Psoas muscle (tissue), 8 donors: ENCODE results near the gene DENND1B. TPM values are rescaled to one million over a fixed set of nuclear protein-coding genes. Genes with fewer than 3 reads are reported as not detected.

Experiments used
- ATAC-seq, 4 donors: fragments of 200-7000 bp; cut with Tn5 transposase; one replicate each; pipeline ENCODE4 v1.9.1; 2020; ENCODE audit warnings: moderate library complexity in 3 of 4, mild to moderate bottlenecking in 2 of 4
- DNase-seq, 2 donors: peaks; one replicate each; pipeline ENCODE4 v3.0.0-alpha.2; 2020
- H3K27ac ChIP-seq: fragments of 200-600 bp; one replicate; pipeline ENCODE4 v1.8.0; 2022
- H3K27me3 ChIP-seq, 3 donors: fragments of 200-600 bp in 1 of 3; one replicate each; pipeline versions ENCODE4 v1.6.1 to v1.8.0; 2013 to 2022; ENCODE audit warnings: low read length in 2 of 3, mild to moderate bottlenecking in 2 of 3, moderate library complexity in 1 of 3; ENCODE audit not compliant: insufficient read depth in 3 of 3
- H3K36me3 ChIP-seq, 2 donors: fragments of 200-600 bp in 1 of 2; one replicate each; pipeline versions ENCODE4 v1.6.1 to v1.8.0; 2013 to 2022; ENCODE audit warnings: low read depth in 1 of 2, mild to moderate bottlenecking in 1 of 2, moderate library complexity in 1 of 2; ENCODE audit not compliant: insufficient read depth in 1 of 2
- H3K4me1 ChIP-seq: fragments of 200-600 bp; one replicate; pipeline ENCODE4 v1.8.0; 2022
- H3K4me3 ChIP-seq: fragments of 200-600 bp; one replicate; pipeline ENCODE4 v1.8.0; 2022; ENCODE audit warnings: mild to moderate bottlenecking
- H3K9me3 ChIP-seq: fragments of 200-600 bp; one replicate; pipeline ENCODE4 v1.8.0; 2022
- WGBS, 3 donors: extraction: QIAGEN DNeasy Blood & Tissue Kit; methylation state at CpG; one replicate each; pipeline versions ENCODE4 v1.1.6 to v1.1.7; 2013; 5-methylcytosine and 5-hydroxymethylcytosine counted together
- intact Hi-C, 2 donors: fragments of 100-400 bp; cut with DNase I; formaldehyde crosslinking; loops; one replicate each; pipeline versions ENCODE4 v1.11.0 to v1.14.2; 2022
- polyA plus RNA-seq, 3 donors: library from polyadenylated mRNA; stranded (reverse); fragments of 200-250 nt; gene quantifications; one replicate each; pipeline ENCODE4 v1.2.3, GENCODE V29; 2013
- total RNA-seq, 4 donors: library from RNA; stranded (reverse); fragmentation: NEBNext Ultra II Directional in 2 of 4; extraction: Animal tissue kit (Norgen Biotek cat#: 25700) in 2 of 4; gene quantifications; one replicate each; pipeline versions ENCODE4 v1.2.1 to v1.2.4, GENCODE V29; 2021 to 2023
- TF ChIP-seq, protein P1 (sequence below): fragments of 200-600 bp; IDR thresholded peaks from one replicate; pipeline ENCODE4 v1.8.0; 2022; ENCODE audit warnings: antibody characterized with exemption
- donor health status: healthy with polysubstance abuse.
- donor health status: DM: no; HTN: no; CAD: no; lungs with moderate emphysema.
- donor health status: Bipolar disorder and iron deficiency.
- donor health status: healthy.
- donor health status: DM: yes; HTN: yes; CAD: no.
- donor health status: DM: no; HTN: no; CAD: no.
- donor health status: DM: no; HTN: no; CAD: no.
- donor health status: DM: yes; HTN: yes; CAD: no.

The DENND1B gene
- total and polyA plus RNA-seq, 7 donors, result 1.4 to 11.5 (median 6.2) TPM

DNA sequence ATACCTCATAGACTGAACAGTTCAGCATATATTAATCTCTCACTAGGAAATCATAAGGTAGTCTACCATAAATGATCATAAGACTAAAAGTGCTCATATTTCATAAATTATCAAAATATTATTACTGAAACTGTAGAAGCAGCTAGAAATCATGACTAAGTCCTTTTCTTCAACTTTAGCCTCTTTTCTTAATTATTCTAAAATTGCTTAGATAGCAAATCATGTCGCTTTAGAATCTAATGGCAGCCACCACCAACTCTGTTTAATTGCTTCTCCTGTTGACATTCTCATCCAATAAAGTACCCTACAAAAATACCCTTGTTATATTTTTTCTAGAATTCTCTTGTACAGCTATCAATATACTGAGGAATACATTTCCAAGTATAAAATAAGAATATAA, 102.9 kb downstream of the DENND1B start:
- H3K27ac ChIP-seq, result no peak overlapping the region
- TF ChIP-seq, protein P1, sequence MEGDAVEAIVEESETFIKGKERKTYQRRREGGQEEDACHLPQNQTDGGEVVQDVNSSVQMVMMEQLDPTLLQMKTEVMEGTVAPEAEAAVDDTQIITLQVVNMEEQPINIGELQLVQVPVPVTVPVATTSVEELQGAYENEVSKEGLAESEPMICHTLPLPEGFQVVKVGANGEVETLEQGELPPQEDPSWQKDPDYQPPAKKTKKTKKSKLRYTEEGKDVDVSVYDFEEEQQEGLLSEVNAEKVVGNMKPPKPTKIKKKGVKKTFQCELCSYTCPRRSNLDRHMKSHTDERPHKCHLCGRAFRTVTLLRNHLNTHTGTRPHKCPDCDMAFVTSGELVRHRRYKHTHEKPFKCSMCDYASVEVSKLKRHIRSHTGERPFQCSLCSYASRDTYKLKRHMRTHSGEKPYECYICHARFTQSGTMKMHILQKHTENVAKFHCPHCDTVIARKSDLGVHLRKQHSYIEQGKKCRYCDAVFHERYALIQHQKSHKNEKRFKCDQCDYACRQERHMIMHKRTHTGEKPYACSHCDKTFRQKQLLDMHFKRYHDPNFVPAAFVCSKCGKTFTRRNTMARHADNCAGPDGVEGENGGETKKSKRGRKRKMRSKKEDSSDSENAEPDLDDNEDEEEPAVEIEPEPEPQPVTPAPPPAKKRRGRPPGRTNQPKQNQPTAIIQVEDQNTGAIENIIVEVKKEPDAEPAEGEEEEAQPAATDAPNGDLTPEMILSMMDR, result no peak
- no peaks in the 10 kb centered on the region for H3K9me3 ChIP-seq
- ATAC-seq (no peak), DNase-seq (no peak)
- H3K4me3 ChIP-seq, result no peak overlapping the region
- H3K36me3 ChIP-seq, result no peaks in the 10 kb centered on the region
- 93 to 100% (median 97%) methylated on average over 1 of the region's 1 CpG for WGBS, 3 donors
- H3K27me3 ChIP-seq, result no peaks in the 10 kb centered on the region
- intact Hi-C loops, result no loop called here
- H3K4me1 ChIP-seq, result no peaks in the 10 kb centered on the region

DNA sequence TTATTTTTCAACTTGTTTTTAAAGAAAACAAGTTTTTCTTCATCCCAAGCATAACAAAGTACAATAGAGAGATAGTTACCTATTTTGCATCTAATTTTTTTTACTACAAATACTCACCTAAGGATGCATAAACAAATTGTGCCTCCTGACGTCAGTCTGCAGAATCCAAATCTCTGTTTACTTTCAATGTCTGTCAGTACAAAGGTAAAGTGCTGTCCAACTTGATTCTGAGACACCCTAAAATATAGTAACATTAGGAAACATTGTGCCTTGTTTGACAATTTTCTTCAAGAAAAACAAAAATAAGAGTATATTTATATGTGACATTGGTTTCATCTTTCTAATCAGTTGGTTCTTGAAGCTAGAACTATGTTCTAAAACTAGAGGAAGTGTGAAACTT, 103.4 kb downstream of the DENND1B start:
- Histone ChIP-seq H3K4me3 (no peak overlapping the region), H3K9me3 (no peaks in the 10 kb centered on the region), H3K27ac (no peak overlapping the region), H3K36me3 (no peaks in the 10 kb centered on the region), H3K27me3 (no peaks in the 10 kb centered on the region), H3K4me1 (no peaks in the 10 kb centered on the region)
- no peak for DNase-seq
- TF ChIP-seq, protein P1, result no peak
- no peak for ATAC-seq
- WGBS, 3 donors, result 89 to 97% (median 90%) methylated on average over 1 of the region's 1 CpG
- intact Hi-C loops, result no loop called here

DNA sequence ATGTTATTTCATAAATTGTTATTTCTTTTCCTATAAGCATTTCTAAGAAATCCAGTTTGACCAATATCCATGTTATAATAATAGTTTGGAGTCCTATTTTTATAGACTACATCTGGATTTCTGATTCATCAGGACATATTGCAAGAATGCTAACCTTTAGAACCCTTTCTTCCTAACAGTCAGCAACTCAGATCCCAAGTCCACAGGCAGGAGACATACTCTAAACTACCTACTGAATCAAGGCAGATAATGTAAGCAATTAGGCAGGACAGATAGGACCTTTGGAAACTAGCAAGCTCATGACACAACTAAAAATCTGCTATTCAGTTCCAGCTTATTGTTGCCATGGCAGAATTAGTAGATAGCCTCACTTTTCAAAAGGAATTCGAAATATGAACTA, 104.1 kb downstream of the DENND1B start:
- intact Hi-C loops, result no loop called here
- Histone ChIP-seq H3K4me3 (no peak overlapping the region), H3K9me3 (no peaks in the 10 kb centered on the region), H3K36me3 (no peaks in the 10 kb centered on the region), H3K27ac (no peak overlapping the region), H3K27me3 (no peaks in the 10 kb centered on the region), H3K4me1 (no peaks in the 10 kb centered on the region)
- ATAC-seq (no peak), DNase-seq (no peak)
- TF ChIP-seq, protein P1, result no peak
- WGBS, 3 donors, result 94 to 96% (median 95%) methylated on average over 1 of the region's 1 CpG

DNA sequence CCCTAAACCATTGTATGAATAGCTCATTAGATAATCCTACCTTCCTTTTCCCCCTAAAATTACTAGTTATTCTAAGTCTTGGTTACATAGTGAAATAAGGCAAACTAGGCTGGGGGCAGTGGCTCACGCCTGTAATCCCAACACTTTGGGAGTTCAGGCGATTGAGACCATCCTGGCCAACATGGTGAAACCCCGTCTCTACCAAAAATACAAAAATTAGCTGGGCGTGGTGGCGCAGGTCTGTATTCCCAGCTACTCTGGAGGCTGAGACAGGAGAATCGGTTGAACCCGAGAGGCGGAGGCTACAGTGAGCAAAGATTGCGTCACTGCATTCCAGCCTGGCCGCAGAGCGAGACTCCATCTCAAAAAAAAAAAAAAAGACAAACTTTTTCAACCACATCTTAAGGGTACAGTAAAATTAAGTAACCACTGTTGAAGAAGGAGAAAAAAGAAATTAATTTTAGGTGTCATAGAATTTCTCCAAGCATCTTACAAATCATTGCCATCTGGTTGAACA, 108.5 kb downstream of the DENND1B start:
- intact Hi-C loops, result no loop called here
- Histone ChIP-seq H3K4me3 (no peak overlapping the region), H3K4me1 (peaks cover 5% of the 10 kb centered on the region)

DNA sequence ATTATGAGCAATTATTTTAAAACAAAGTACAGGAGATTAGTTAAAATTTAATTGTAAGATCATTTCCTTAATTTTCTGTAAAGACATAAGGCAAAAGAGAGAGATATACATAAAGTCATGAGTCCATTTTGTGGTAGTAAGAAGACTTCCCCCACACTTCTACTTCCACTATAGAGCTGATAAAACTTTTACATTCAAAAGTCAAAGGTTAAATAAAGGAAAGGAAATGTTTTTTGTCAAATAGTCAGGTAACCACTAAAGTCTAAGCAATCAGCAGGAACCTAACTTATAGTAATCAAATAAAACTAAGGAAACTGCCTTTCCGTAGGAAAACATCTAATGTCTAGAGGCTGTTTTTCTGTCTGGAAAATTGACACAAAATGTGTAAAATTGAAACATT, 110.9 kb downstream of the DENND1B start:
- 95 to 98% (median 98%) methylated on average over 1 of the region's 1 CpG for WGBS, 3 donors
- intact Hi-C loops, result no loop called here
- ATAC-seq (no peak), DNase-seq (no peak)
- Histone ChIP-seq H3K27ac (no peak overlapping the region), H3K27me3 (no peaks in the 10 kb centered on the region), H3K9me3 (no peaks in the 10 kb centered on the region), H3K36me3 (no peaks in the 10 kb centered on the region), H3K4me3 (no peak overlapping the region), H3K4me1 (peaks cover 5% of the 10 kb centered on the region)
- TF ChIP-seq, protein P1, result no peak

More for the DNA sequence above, 108.5 kb downstream of the DENND1B start:
- 92 to 99% (median 97%) methylated on average over 11 of the region's 11 CpGs for WGBS, 3 donors
- H3K27me3 ChIP-seq, result no peaks in the 10 kb centered on the region
- no peaks in the 10 kb centered on the region for H3K9me3 ChIP-seq
- no peak for ATAC-seq
- H3K27ac ChIP-seq, result no peak overlapping the region
- TF ChIP-seq, protein P1, result no peak
- no peaks in the 10 kb centered on the region for H3K36me3 ChIP-seq
- peak in 1 of 2 donors; percentile 21 for DNase-seq
